Common myeloid progenitor, CD34-positive (primary cell): ENCODE measurements around the gene AGPS.

Source experiments
- CTCF ChIA-PET: fragments of 350-600 bp; sonication (Branson Sonifier 250); formaldehyde crosslinking; loops from one replicate; lab custom pipeline; 2021; ENCODE audit warnings: antibody characterized with exemption; lab: Charles Lee
- POLR2A ChIA-PET: fragments of 350-600 bp; sonication (Branson Sonifier 250); formaldehyde crosslinking; loops from one replicate; lab custom pipeline; 2021; ENCODE audit warnings: antibody characterized with exemption; lab: Charles Lee
- DNase-seq, 3 donors: peaks; one replicate each; pipeline versions ENCODE4 v3.0.0 to v3.0.0-alpha.2; 2013
- H3K27ac ChIP-seq, 2 experiments: 1 replicate in 1 of 2; 2 replicates in 1 of 2; pipeline ENCODE4 v1.7.0; 2013; ENCODE audit warnings: inconsistent platforms in 2 of 2, low read length in 2 of 2, mild to moderate bottlenecking in 2 of 2, low read depth in 1 of 2, moderate library complexity in 1 of 2; ENCODE audit not compliant: severe bottlenecking in 2 of 2, insufficient read depth in 1 of 2, poor library complexity in 1 of 2
- H3K27me3 ChIP-seq, 5 experiments: replicated peaks in 2 of 5; 1 replicate in 3 of 5; 2 replicates in 2 of 5; pipeline versions ENCODE4 v1.6.1 to v1.7.0; 2013; ENCODE audit warnings: low read length in 4 of 5, mild to moderate bottlenecking in 2 of 5, moderate library complexity in 2 of 5, inconsistent platforms in 1 of 5; ENCODE audit not compliant: insufficient read depth in 5 of 5, control insufficient read depth in 4 of 5
- H3K36me3 ChIP-seq, 4 experiments: 1 replicate in 2 of 4; 2 replicates in 2 of 4; pipeline versions ENCODE4 v1.6.1 to v1.7.0; 2013; ENCODE audit warnings: low read length in 3 of 4, control low read depth in 1 of 4, mild to moderate bottlenecking in 1 of 4; ENCODE audit not compliant: control insufficient read depth in 4 of 4, insufficient read depth in 4 of 4
- H3K4me1 ChIP-seq, 4 experiments: 1 replicate in 3 of 4; 2 replicates in 1 of 4; pipeline versions ENCODE4 v1.6.1 to v1.7.1; 2013; ENCODE audit warnings: low read length in 3 of 4, mild to moderate bottlenecking in 3 of 4, control low read depth in 1 of 4, inconsistent platforms in 1 of 4, moderate library complexity in 1 of 4; ENCODE audit not compliant: control insufficient read depth in 4 of 4, insufficient read depth in 4 of 4; ENCODE audit errors: control extremely low read depth in 1 of 4
- H3K4me3 ChIP-seq, 7 experiments: 1 replicate in 4 of 7; 2 replicates in 3 of 7; pipeline versions ENCODE4 v1.5.1 to v1.7.0; 2013; ENCODE audit warnings: mild to moderate bottlenecking in 7 of 7, low read length in 6 of 7, moderate library complexity in 6 of 7, inconsistent platforms in 2 of 7, low read depth in 2 of 7, control low read depth in 1 of 7; ENCODE audit not compliant: insufficient read depth in 4 of 7, control insufficient read depth in 1 of 7; ENCODE audit errors: extremely low read depth in 1 of 7
- H3K9me3 ChIP-seq, 5 experiments: 1 replicate in 4 of 5; 2 replicates in 1 of 5; pipeline versions ENCODE4 v1.6.1 to v1.7.1; 2013; ENCODE audit warnings: low read length in 4 of 5, mild to moderate bottlenecking in 2 of 5, inconsistent platforms in 1 of 5, low read depth in 1 of 5, moderate library complexity in 1 of 5; ENCODE audit not compliant: control insufficient read depth in 4 of 5, insufficient read depth in 2 of 5; ENCODE audit errors: control extremely low read depth in 1 of 5
- WGBS: methylation state at CpG from one replicate; pipeline ENCODE4 v1.1.5; 2013; ENCODE audit not compliant: insufficient coverage; 5-methylcytosine and 5-hydroxymethylcytosine counted together

The AGPS gene

DNA sequence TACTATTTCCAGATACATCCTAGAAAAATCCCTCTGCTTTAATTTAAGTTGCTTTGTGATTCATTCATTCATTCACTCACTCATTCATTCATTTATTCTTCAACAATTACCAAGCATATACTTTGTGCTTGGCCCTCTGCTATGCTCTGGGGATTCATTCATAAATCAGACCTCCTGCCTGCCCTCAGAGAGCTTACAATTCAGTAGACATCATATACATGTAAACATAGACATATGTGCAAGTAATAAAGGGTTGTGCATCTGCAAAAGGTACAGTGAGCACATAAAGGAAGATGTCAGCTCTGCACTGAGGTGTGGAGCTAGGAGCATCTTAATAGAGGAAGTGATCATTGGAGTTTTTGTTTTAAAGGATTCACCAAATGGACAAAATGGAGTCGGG, 189.4 kb downstream of the AGPS start:
- H3K36me3 ChIP-seq = no peaks in the 10 kb centered on the region
- DNase-seq = no peak
- ChIA-PET POLR2A (no interaction called here), CTCF (no interaction called here)
- 93% methylated on average over 1 of the region's 1 CpG for WGBS
- H3K4me1 ChIP-seq = peaks cover 0 to 11% (median 4%) of the 10 kb centered on the region in 4 experiments
- H3K4me3 ChIP-seq = no peak overlapping the region
- no peaks in the 10 kb centered on the region for H3K9me3 ChIP-seq
- no peaks in the 10 kb centered on the region for H3K27me3 ChIP-seq
- no peak overlapping the region for H3K27ac ChIP-seq

DNA sequence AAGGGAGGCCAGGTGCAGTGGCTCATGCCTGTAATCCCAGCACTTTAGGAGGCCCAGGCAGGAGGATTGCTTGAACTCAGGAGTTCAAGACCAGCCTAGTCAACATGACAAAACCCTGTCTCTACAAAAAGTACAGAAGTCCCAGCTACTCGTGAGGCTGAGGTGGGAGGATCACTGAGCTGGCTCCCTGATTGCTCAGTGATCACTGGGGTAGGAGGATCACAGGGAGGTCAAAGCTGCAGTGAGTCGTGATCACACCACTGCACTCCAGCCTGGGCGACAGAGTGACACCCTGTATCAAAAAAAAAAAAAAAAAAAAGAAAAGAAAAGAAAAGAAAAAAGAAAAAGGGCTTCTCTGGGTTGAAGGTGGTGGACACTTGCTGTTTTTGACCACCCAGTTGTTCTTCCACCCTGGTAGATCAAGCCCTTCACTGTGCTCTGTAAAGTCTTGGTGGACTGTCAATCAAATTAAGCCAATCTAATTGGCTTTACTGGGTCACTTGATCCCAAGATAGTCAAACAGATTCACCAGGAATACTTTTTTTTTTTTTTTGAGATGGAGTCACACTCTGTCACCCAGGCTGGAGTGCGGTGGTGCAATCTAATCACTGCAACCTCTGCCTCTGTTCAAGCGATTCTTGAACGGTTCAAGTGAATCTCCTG, 191.6 kb downstream of the AGPS start:
- H3K27me3 ChIP-seq = no peaks in the 10 kb centered on the region
- ChIA-PET CTCF (interaction anchor here (1.0 kb wide), 1 partner anchor 145 kb away, joined by 3 read pairs; no protein-coding TSS in a partner anchor), POLR2A (no interaction called here)
- no peak overlapping the region for H3K27ac ChIP-seq
- WGBS = 92% methylated on average over 2 of the region's 6 CpGs
- H3K4me3 ChIP-seq = no peak overlapping the region
- peaks cover 0 to 11% (median 4%) of the 10 kb centered on the region in 4 experiments for H3K4me1 ChIP-seq
- DNase-seq = no peak
- H3K36me3 ChIP-seq = no peaks in the 10 kb centered on the region
- no peaks in the 10 kb centered on the region for H3K9me3 ChIP-seq

DNA sequence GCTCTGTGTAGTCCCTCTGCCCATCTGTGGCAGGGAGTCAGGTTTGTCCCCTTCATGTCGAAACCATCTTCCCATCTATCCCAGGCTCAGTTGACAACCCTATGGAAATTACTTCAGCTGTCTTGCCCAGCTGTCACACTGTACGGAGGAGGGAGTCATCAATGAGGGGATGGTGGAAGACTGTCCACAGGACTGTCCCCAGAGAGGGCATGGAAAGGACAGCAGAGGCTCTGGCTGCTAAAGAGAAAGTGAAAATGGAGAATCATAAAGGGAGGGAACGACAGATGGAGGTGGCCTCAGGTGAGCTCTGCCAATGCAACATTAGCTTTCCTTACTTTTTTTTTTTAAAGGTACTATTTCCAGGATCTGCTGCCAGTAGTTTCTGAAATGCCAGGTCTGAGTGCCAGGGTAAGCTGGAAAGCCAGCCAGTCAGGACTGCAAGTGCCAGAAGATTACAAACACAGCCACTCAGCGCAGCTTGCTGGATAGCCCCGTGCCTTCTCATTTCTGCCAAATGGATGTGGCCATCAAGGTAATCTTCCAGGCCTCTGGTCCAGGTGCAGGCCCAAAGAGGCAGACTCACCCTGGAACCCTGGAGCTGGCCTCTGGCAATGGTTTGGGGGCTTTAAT, 192.8 kb downstream of the AGPS start:
- ChIA-PET CTCF (interaction anchor here (1.4 kb wide), 1 partner anchor 20 kb away, joined by 4 read pairs; no protein-coding TSS in a partner anchor), POLR2A (no interaction called here)
- H3K27me3 ChIP-seq = no peaks in the 10 kb centered on the region

DNA sequence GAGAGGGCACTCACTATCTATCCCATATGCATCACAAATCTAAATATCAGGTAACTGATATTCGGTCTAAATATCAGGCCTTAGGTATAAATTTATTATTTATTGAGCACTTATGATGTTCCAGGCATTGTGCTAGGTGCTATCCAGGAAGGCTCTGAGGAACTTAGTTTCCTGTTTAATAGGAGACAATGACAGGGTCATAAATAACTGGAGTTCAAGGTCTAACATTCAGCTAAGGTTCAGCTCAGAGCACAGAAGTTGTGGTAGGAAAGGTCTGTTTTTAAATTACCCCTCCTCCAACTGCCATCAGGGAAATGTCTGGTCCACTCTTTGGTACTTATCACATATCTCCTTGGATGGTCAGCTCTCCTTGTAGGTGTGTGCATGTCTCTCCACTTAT, 193.6 kb downstream of the AGPS start:
- Histone ChIP-seq H3K27ac (no peak overlapping the region), H3K27me3 (no peaks in the 10 kb centered on the region), H3K9me3 (no peaks in the 10 kb centered on the region), H3K36me3 (no peaks in the 10 kb centered on the region), H3K4me3 (no peak overlapping the region), H3K4me1 (peaks cover 0 to 11% (median 4%) of the 10 kb centered on the region in 4 experiments)
- DNase-seq = no peak
- ChIA-PET CTCF (interaction anchor here (1.4 kb wide), 1 partner anchor 19 kb away, joined by 4 read pairs; no protein-coding TSS in a partner anchor), POLR2A (no interaction called here)
- no CpG with 5 or more reads among the region's 1 CpG for WGBS

More for the DNA sequence above, 192.8 kb downstream of the AGPS start:
- Histone ChIP-seq H3K27ac (peak overlapping the region in 1 of 2 experiments; percentile 20), H3K4me1 (peaks cover 0 to 11% (median 4%) of the 10 kb centered on the region in 4 experiments), H3K36me3 (no peaks in the 10 kb centered on the region), H3K4me3 (no peak overlapping the region), H3K9me3 (no peaks in the 10 kb centered on the region)
- no peak for DNase-seq
- WGBS = 97% methylated on average over 5 of the region's 5 CpGs

DNA sequence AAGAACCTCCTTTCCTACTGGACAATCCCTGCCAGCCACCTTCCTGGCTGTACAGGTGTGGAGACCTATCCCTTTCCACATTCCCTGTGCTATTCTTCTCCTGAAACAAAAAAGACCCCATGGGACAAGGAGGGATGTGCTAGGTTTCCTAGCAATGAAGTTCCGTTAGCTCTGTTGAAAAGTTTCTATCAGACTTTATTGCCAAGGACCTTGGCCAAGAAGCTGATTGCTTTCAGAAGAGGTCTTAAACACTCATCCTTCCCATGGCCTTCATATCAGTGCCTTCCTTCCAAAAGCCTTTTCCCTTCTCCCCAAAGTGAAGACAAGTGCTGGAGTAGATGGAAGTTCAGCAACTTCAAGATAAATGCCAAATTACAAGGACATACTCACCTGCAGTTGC, 194.8 kb downstream of the AGPS start:
- no CpG with 5 or more reads among the region's 1 CpG for WGBS
- Histone ChIP-seq H3K4me3 (no peak overlapping the region), H3K36me3 (no peaks in the 10 kb centered on the region), H3K27me3 (no peaks in the 10 kb centered on the region), H3K4me1 (peaks cover 0 to 11% (median 4%) of the 10 kb centered on the region in 4 experiments), H3K27ac (no peak overlapping the region), H3K9me3 (no peaks in the 10 kb centered on the region)
- CTCF ChIA-PET = no interaction called here
- POLR2A ChIA-PET = no interaction called here
- DNase-seq = no peak

DNA sequence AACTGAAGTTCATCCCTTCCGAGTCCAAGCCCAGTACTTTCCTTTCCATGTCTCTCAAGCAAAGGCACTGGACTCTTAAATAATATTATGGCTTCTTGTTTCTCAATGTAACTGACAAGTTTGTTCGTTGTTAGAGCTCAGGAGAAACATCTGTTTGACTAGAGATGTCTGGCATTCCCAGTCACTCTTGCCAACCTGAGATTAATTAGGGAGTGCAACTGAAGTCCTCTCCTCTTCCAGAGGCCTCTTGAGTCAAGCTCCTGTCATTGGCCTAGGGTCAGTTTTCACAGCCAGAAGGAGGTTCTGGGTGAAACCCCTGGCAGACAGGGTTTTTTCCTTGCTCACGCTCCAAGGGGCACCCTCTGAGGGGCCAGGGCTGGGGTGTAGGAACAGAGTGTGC, 196.1 kb downstream of the AGPS start:
- Histone ChIP-seq H3K27ac (no peak overlapping the region), H3K36me3 (no peaks in the 10 kb centered on the region), H3K27me3 (no peaks in the 10 kb centered on the region), H3K4me3 (no peak overlapping the region), H3K4me1 (peaks cover 0 to 11% (median 4%) of the 10 kb centered on the region in 4 experiments), H3K9me3 (no peaks in the 10 kb centered on the region)
- DNase-seq = no peak
- 100% methylated on average over 2 of the region's 3 CpGs for WGBS
- ChIA-PET POLR2A (no interaction called here), CTCF (no interaction called here)

DNA sequence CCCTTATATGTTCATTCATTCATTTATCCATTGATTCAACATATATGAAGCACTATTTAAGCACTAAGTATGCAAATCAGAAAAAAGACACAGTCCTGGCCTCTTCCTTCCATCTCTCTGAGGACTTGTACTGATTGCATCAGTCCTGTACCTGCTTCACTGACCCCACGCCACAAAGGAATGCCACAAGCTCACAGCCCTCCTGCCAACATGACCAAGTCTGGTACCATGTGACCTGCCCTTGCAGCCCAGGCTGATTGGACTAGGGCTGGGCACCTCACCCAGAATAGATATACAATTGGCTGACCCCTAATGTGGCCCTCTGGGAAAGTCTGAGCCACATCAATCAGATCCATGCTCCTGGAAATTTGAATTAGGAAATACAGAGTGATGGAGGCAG, 196.6 kb downstream of the AGPS start:
- Histone ChIP-seq H3K9me3 (no peaks in the 10 kb centered on the region), H3K4me1 (peaks cover 0 to 11% (median 4%) of the 10 kb centered on the region in 4 experiments), H3K27ac (no peak overlapping the region), H3K27me3 (no peaks in the 10 kb centered on the region), H3K4me3 (no peak overlapping the region), H3K36me3 (no peaks in the 10 kb centered on the region)
- CTCF ChIA-PET = interaction anchor here (1.6 kb wide), 1 partner anchor 15 kb away, joined by 5 read pairs; no protein-coding TSS in a partner anchor
- no peak for DNase-seq
- WGBS = 83% methylated on average over 1 of the region's 1 CpG
- POLR2A ChIA-PET = no interaction called here
